Natural killer cell treated with Interleukin-12 subunit alpha and Interleukin-12 subunit beta and Interleukin-15 and Interleukin-18, amount 100 ng/mL, for 72 hours (primary cell): ENCODE measurements around the gene ASIC5. TPM values are rescaled to one million over a fixed set of nuclear protein-coding genes. Genes with fewer than 3 reads are reported as not detected.
"Not testable (repeated sequence)": the region's sequence is repeated elsewhere in the genome, so short reads cannot be mapped to it uniquely, and the experiment has no call there.

Source experiments
- ATAC-seq, 2 donors: fragments of 150-1000 bp; cut with Tn5 transposase in 1 of 2; sonication (Bioruptor Pico), chemical (Tn5 transposase) in 1 of 2; 2 replicates each; pipeline ENCODE4 v1.10.0; 2021
- DNase-seq: peaks from one replicate; pipeline ENCODE4 v3.0.0; 2022; ENCODE audit warnings: low spot score
- H3K27ac Mint-ChIP-seq, 2 donors: 1 replicate in 1 of 2; 2 replicates in 1 of 2; pipeline ENCODE4 v1.8.0; 2022; ENCODE audit warnings: mixed read lengths in 2 of 2, mild to moderate bottlenecking in 1 of 2, moderate library complexity in 1 of 2
- H3K27me3 Mint-ChIP-seq, 2 donors: 1 replicate in 1 of 2; 2 replicates in 1 of 2; pipeline ENCODE4 v1.8.0; 2022; ENCODE audit warnings: mixed read lengths in 2 of 2
- H3K36me3 Mint-ChIP-seq: one replicate; pipeline ENCODE4 v1.8.0; 2022; ENCODE audit warnings: mixed read lengths
- H3K4me1 Mint-ChIP-seq, 2 donors: 1 replicate in 1 of 2; 2 replicates in 1 of 2; pipeline ENCODE4 v1.8.0; 2022; ENCODE audit warnings: low read depth in 2 of 2, mixed read lengths in 2 of 2, mild to moderate bottlenecking in 1 of 2
- H3K4me3 Mint-ChIP-seq: one replicate; pipeline ENCODE4 v1.8.0; 2022; ENCODE audit warnings: mixed read lengths
- H3K9me3 Mint-ChIP-seq: 2 replicates; pipeline ENCODE4 v1.8.0; 2022; ENCODE audit warnings: mixed read lengths
- total RNA-seq, 2 donors: library from RNA; stranded (reverse); gene quantifications; one replicate each; pipeline ENCODE4 v1.2.3, GENCODE V29; 2022

The ASIC5 gene
- total RNA-seq, 2 donors from 2014 or later, result not detected

- no peaks in the 10 kb centered on the region for H3K9me3 Mint-ChIP-seq
- no peaks in the 10 kb centered on the region for H3K4me1 Mint-ChIP-seq
- H3K36me3 Mint-ChIP-seq, result no peaks in the 10 kb centered on the region
- ATAC-seq, result no peak
- no peak overlapping the region for H3K4me3 Mint-ChIP-seq
- H3K27ac Mint-ChIP-seq, result no peak overlapping the region
- no peak for DNase-seq
- H3K27me3 Mint-ChIP-seq, result no peaks in the 10 kb centered on the region
Measured at GRCh38 chr4:155805016-155805415, 61.1 kb downstream of the ASIC5 start.

- H3K36me3 Mint-ChIP-seq, result no peaks in the 10 kb centered on the region
- no peaks in the 10 kb centered on the region for H3K9me3 Mint-ChIP-seq
- no peaks in the 10 kb centered on the region for H3K4me1 Mint-ChIP-seq
Measured at GRCh38 chr4:155802190-155802959, 63.7 kb downstream of the ASIC5 start.

GRCh38 chr4:155800685-155801343 is 65.3 kb downstream of the ASIC5 start:
- Mint-ChIP-seq H3K27ac (no peak overlapping the region), H3K4me3 (no peak overlapping the region), H3K36me3 (no peaks in the 10 kb centered on the region), H3K27me3 (no peaks in the 10 kb centered on the region), H3K4me1 (no peaks in the 10 kb centered on the region), H3K9me3 (no peaks in the 10 kb centered on the region)
- DNase-seq, result no peak
- no peak for ATAC-seq

More at GRCh38 chr4:155802190-155802959, 63.7 kb downstream of the ASIC5 start:
- ATAC-seq (no peak), DNase-seq (no peak)
- Mint-ChIP-seq H3K4me3 (no peak overlapping the region), H3K27ac (no peak overlapping the region), H3K27me3 (no peaks in the 10 kb centered on the region)

- Mint-ChIP-seq H3K9me3 (no peaks in the 10 kb centered on the region), H3K4me1 (no peaks in the 10 kb centered on the region), H3K27me3 (no peaks in the 10 kb centered on the region), H3K27ac (no peak overlapping the region), H3K4me3 (no peak overlapping the region), H3K36me3 (no peaks in the 10 kb centered on the region)
- DNase-seq (no peak), ATAC-seq (no peak)
Measured at GRCh38 chr4:155799794-155800123, 66.3 kb downstream of the ASIC5 start.

- Mint-ChIP-seq H3K27me3 (no peaks in the 10 kb centered on the region), H3K4me1 (no peaks in the 10 kb centered on the region), H3K36me3 (no peaks in the 10 kb centered on the region), H3K4me3 (no peak overlapping the region), H3K9me3 (no peaks in the 10 kb centered on the region), H3K27ac (no peak overlapping the region)
- ATAC-seq (no peak), DNase-seq (no peak)
Measured at GRCh38 chr4:155799116-155799793, 66.8 kb downstream of the ASIC5 start.

- not testable (repeated sequence) for ATAC-seq, H3K9me3 Mint-ChIP-seq, H3K4me1 Mint-ChIP-seq, DNase-seq, H3K27me3 Mint-ChIP-seq, H3K27ac Mint-ChIP-seq, H3K36me3 Mint-ChIP-seq, H3K4me3 Mint-ChIP-seq
Measured at GRCh38 chr4:155797581-155797980, 68.5 kb downstream of the ASIC5 start.

GRCh38 chr4:155795991-155796390 is 70.1 kb downstream of the ASIC5 start:
- H3K9me3 Mint-ChIP-seq, result no peaks in the 10 kb centered on the region
- no peaks in the 10 kb centered on the region for H3K36me3 Mint-ChIP-seq
- H3K4me1 Mint-ChIP-seq, result no peaks in the 10 kb centered on the region
- no peak for DNase-seq
- H3K27me3 Mint-ChIP-seq, result no peaks in the 10 kb centered on the region
- no peak overlapping the region for H3K27ac Mint-ChIP-seq
- H3K4me3 Mint-ChIP-seq, result no peak overlapping the region
- no peak for ATAC-seq

- no peak for DNase-seq
- ATAC-seq, result no peak
- Mint-ChIP-seq H3K4me1 (no peaks in the 10 kb centered on the region), H3K4me3 (no peak overlapping the region), H3K27ac (no peak overlapping the region), H3K9me3 (no peaks in the 10 kb centered on the region), H3K36me3 (no peaks in the 10 kb centered on the region), H3K27me3 (no peaks in the 10 kb centered on the region)
Measured at GRCh38 chr4:155794589-155795236, 71.4 kb downstream of the ASIC5 start.

- ATAC-seq (no peak), DNase-seq (no peak)
- H3K36me3 Mint-ChIP-seq, result no peaks in the 10 kb centered on the region
- no peaks in the 10 kb centered on the region for H3K27me3 Mint-ChIP-seq
- H3K9me3 Mint-ChIP-seq, result no peaks in the 10 kb centered on the region
- no peak overlapping the region for H3K4me3 Mint-ChIP-seq
- no peak overlapping the region for H3K27ac Mint-ChIP-seq
- H3K4me1 Mint-ChIP-seq, result peaks cover 0 to 4% of the 10 kb centered on the region in 2 donors
Measured at GRCh38 chr4:155789982-155790381, 76.1 kb downstream of the ASIC5 start.

GRCh38 chr4:155789391-155789790 is 76.7 kb downstream of the ASIC5 start:
- no peaks in the 10 kb centered on the region for H3K9me3 Mint-ChIP-seq
- no peaks in the 10 kb centered on the region for H3K27me3 Mint-ChIP-seq
- DNase-seq (no peak), ATAC-seq (no peak)
- H3K4me3 Mint-ChIP-seq, result no peak overlapping the region
- H3K27ac Mint-ChIP-seq, result no peak overlapping the region
- peaks cover 0 to 4% of the 10 kb centered on the region in 2 donors for H3K4me1 Mint-ChIP-seq
- H3K36me3 Mint-ChIP-seq, result no peaks in the 10 kb centered on the region

GRCh38 chr4:155787113-155787710 is 78.9 kb downstream of the ASIC5 start:
- peaks cover 0 to 4% of the 10 kb centered on the region in 2 donors for H3K4me1 Mint-ChIP-seq
- H3K4me3 Mint-ChIP-seq, result no peak overlapping the region
- peak overlapping the region in 1 of 2 donors; percentile 27 for H3K27ac Mint-ChIP-seq
- H3K36me3 Mint-ChIP-seq, result no peaks in the 10 kb centered on the region
- H3K9me3 Mint-ChIP-seq, result no peaks in the 10 kb centered on the region
- ATAC-seq, result peak; percentile 58 to 79
- DNase-seq, result no peak
- no peaks in the 10 kb centered on the region for H3K27me3 Mint-ChIP-seq

GRCh38 chr4:155785828-155786227 is 80.2 kb downstream of the ASIC5 start:
- ATAC-seq (no peak), DNase-seq (no peak)
- H3K27me3 Mint-ChIP-seq, result no peaks in the 10 kb centered on the region
- H3K4me1 Mint-ChIP-seq, result peaks cover 0 to 4% of the 10 kb centered on the region in 2 donors
- no peak overlapping the region for H3K27ac Mint-ChIP-seq
- H3K36me3 Mint-ChIP-seq, result no peaks in the 10 kb centered on the region
- no peaks in the 10 kb centered on the region for H3K9me3 Mint-ChIP-seq
- no peak overlapping the region for H3K4me3 Mint-ChIP-seq

GRCh38 chr4:155784637-155785036 is 81.4 kb downstream of the ASIC5 start:
- Mint-ChIP-seq H3K4me3 (no peak overlapping the region), H3K27ac (no peak overlapping the region), H3K9me3 (no peaks in the 10 kb centered on the region), H3K36me3 (no peaks in the 10 kb centered on the region), H3K27me3 (no peaks in the 10 kb centered on the region), H3K4me1 (peaks cover 0 to 4% of the 10 kb centered on the region in 2 donors)
- no peak for DNase-seq
- no peak for ATAC-seq
